Body of pancreas (tissue), 4 donors: ENCODE data around the gene TTC17. TPM values are rescaled to one million over a fixed set of nuclear protein-coding genes. Genes with fewer than 3 reads are reported as not detected.

Experiments used
- ATAC-seq: fragments of 150-250 bp; one replicate; pipeline ENCODE4 v1.9.1; 2016
- DNase-seq, 4 donors: peaks; one replicate each; pipeline ENCODE4 v3.0.0-alpha.2; 2019
- H3K27ac ChIP-seq, 4 donors: fragments of 200-600 bp; sonication (generic); 1 replicate in 3 of 4; 2 replicates in 1 of 4; pipeline versions ENCODE4 v1.5.1 to v1.6.1; 2016 to 2019; ENCODE audit warnings: mild to moderate bottlenecking in 1 of 4, mixed read lengths in 1 of 4, moderate library complexity in 1 of 4
- H3K27me3 ChIP-seq, 2 donors: fragments of 200-600 bp; sonication (generic); one replicate each; pipeline ENCODE4 v1.6.0; 2016; ENCODE audit warnings: mild to moderate bottlenecking in 1 of 2
- H3K36me3 ChIP-seq, 2 donors: fragments of 200-600 bp; sonication (generic); replicated peaks in 1 of 2; 2 replicates each; pipeline ENCODE4 v1.5.1; 2016; ENCODE audit warnings: low read depth in 2 of 2; ENCODE audit not compliant: insufficient read depth in 1 of 2
- H3K4me1 ChIP-seq: fragments of 200-600 bp; sonication (generic); one replicate; pipeline ENCODE4 v1.6.0; 2016
- H3K4me3 ChIP-seq, 2 donors: fragments of 200-600 bp; sonication (generic); 1 replicate in 1 of 2; 2 replicates in 1 of 2; pipeline ENCODE4 v1.5.1; 2016 to 2019
- H3K9me3 ChIP-seq, 3 donors: fragments of 200-600 bp; sonication (generic); 1 replicate in 2 of 3; 2 replicates in 1 of 3; pipeline ENCODE4 v1.5.1; 2016
- CTCF ChIP-seq, 7 experiments: fragments of 450-650 bp in 4 of 7; fragments of 200-600 bp in 3 of 7; sonication (generic) in 3 of 7; IDR thresholded peaks; one replicate each; pipeline ENCODE4 v1.5.1; 2016 to 2019; ENCODE audit warnings: antibody characterized with exemption in 7 of 7
- POLR2A ChIP-seq, 3 donors: fragments of 450-650 bp; IDR thresholded peaks; one replicate each; pipeline ENCODE4 v1.6.1; 2016; ENCODE audit warnings: antibody characterized with exemption in 3 of 3, mild to moderate bottlenecking in 2 of 3
- WGBS, 2 donors: methylation state at CpG; one replicate each; pipeline ENCODE4 v1.1.5; 2017; 5-methylcytosine and 5-hydroxymethylcytosine counted together
- intact Hi-C: fragments of 100-400 bp; cut with DNase I; formaldehyde crosslinking; loops from one replicate; pipeline ENCODE4 v1.15.1; 2023
- total RNA-seq, 2 donors: library from RNA; depleted of rRNA; stranded (reverse); fragments of >200 nt; gene quantifications; one replicate each; pipeline ENCODE4 v1.1.0, GENCODE V29; 2016

The TTC17 gene
- total RNA-seq, 2 donors from 2014 or later = 99.1 to 195 TPM

- Histone ChIP-seq H3K27ac (no peak overlapping the region), H3K36me3 (no peaks in the 10 kb centered on the region), H3K4me1 (no peaks in the 10 kb centered on the region), H3K27me3 (no peaks in the 10 kb centered on the region), H3K4me3 (no peak overlapping the region), H3K9me3 (no peaks in the 10 kb centered on the region)
- intact Hi-C loops = no loop called here
- TF ChIP-seq POLR2A (IDR thresholded peaks at IDR 0.05) (no peak), CTCF (IDR thresholded peaks at IDR 0.05) (peak in 4 of 7 experiments; percentile 32 to 37 (median 35))
- ATAC-seq (no peak), DNase-seq (peak; percentile 16 to 30 (median 22))
- 36 to 44% methylated on average over 7 of the region's 7 CpGs for WGBS, 2 donors
Measured at GRCh38 chr11:43504316-43504950, 145.7 kb downstream of the TTC17 start.

- Histone ChIP-seq H3K36me3 (no peaks in the 10 kb centered on the region), H3K4me1 (no peaks in the 10 kb centered on the region), H3K4me3 (no peak overlapping the region), H3K9me3 (no peaks in the 10 kb centered on the region), H3K27me3 (no peaks in the 10 kb centered on the region), H3K27ac (no peak overlapping the region)
- ATAC-seq (no peak), DNase-seq (no peak)
- intact Hi-C loops = no loop called here
- WGBS, 2 donors = 46 to 68% methylated on average over 3 to 4 of the region's 4 CpGs
- TF ChIP-seq CTCF (IDR thresholded peaks at IDR 0.05) (no peak), POLR2A (IDR thresholded peaks at IDR 0.05) (no peak)
Measured at GRCh38 chr11:43505171-43505570, 146.5 kb downstream of the TTC17 start.

GRCh38 chr11:43507171-43507570, 148.5 kb downstream of the TTC17 start:
- intact Hi-C loops = no loop called here
- 51 to 66% methylated on average over 5 of the region's 5 CpGs for WGBS, 2 donors
- H3K27ac ChIP-seq = no peak overlapping the region
- H3K4me1 ChIP-seq = no peaks in the 10 kb centered on the region
- DNase-seq (no peak), ATAC-seq (no peak)
- no peaks in the 10 kb centered on the region for H3K36me3 ChIP-seq
- no peak overlapping the region for H3K4me3 ChIP-seq
- peaks cover 0 to 3% of the 10 kb centered on the region in 2 donors for H3K27me3 ChIP-seq
- H3K9me3 ChIP-seq = no peaks in the 10 kb centered on the region
- TF ChIP-seq POLR2A (IDR thresholded peaks at IDR 0.05) (no peak), CTCF (IDR thresholded peaks at IDR 0.05) (no peak)

GRCh38 chr11:43508511-43508918, 149.8 kb downstream of the TTC17 start:
- Histone ChIP-seq H3K4me1 (no peaks in the 10 kb centered on the region), H3K36me3 (no peaks in the 10 kb centered on the region), H3K27me3 (peaks cover 0 to 3% of the 10 kb centered on the region in 2 donors), H3K4me3 (no peak overlapping the region), H3K9me3 (no peaks in the 10 kb centered on the region), H3K27ac (no peak overlapping the region)
- DNase-seq (no peak), ATAC-seq (no peak)
- no peak for TF ChIP-seq CTCF (IDR thresholded peaks at IDR 0.05)
- TF ChIP-seq POLR2A (IDR thresholded peaks at IDR 0.05) = no peak
- WGBS, 2 donors = 17 to 20% methylated on average over 3 of the region's 3 CpGs
- intact Hi-C loops = no loop called here

GRCh38 chr11:43511959-43512358, 153.2 kb downstream of the TTC17 start:
- Histone ChIP-seq H3K27ac (no peak overlapping the region), H3K4me3 (no peak overlapping the region), H3K9me3 (no peaks in the 10 kb centered on the region), H3K36me3 (no peaks in the 10 kb centered on the region), H3K4me1 (no peaks in the 10 kb centered on the region), H3K27me3 (peaks cover 0 to 3% of the 10 kb centered on the region in 2 donors)
- WGBS, 2 donors = 62 to 72% methylated on average over 6 of the region's 6 CpGs
- ATAC-seq = no peak
- DNase-seq = no peak
- intact Hi-C loops = no loop called here
- TF ChIP-seq CTCF (IDR thresholded peaks at IDR 0.05) (no peak), POLR2A (IDR thresholded peaks at IDR 0.05) (no peak)
